Thyroid gland (tissue), 4 donors: ENCODE data around the gene STOML3. TPM values are rescaled to one million over a fixed set of nuclear protein-coding genes. Genes with fewer than 3 reads are reported as not detected.

Experiments
- DNase-seq, 2 donors: peaks; one replicate each; pipeline ENCODE4 v3.0.0-alpha.2; 2019
- H3K27ac ChIP-seq, 3 donors: fragments of 200-600 bp; sonication (generic); 1 replicate in 2 of 3; 2 replicates in 1 of 3; pipeline ENCODE4 v1.5.1; 2016 to 2019; ENCODE audit warnings: mild to moderate bottlenecking in 1 of 3, moderate library complexity in 1 of 3
- H3K27me3 ChIP-seq: fragments of 200-600 bp; sonication (generic); one replicate; pipeline ENCODE4 v1.5.1; 2019
- H3K36me3 ChIP-seq, 2 donors: fragments of 200-600 bp; sonication (generic); one replicate each; pipeline ENCODE4 v1.5.1; 2016 to 2019
- H3K4me1 ChIP-seq, 2 donors: fragments of 200-600 bp; sonication (generic); one replicate each; pipeline ENCODE4 v1.5.1; 2017 to 2019
- H3K4me3 ChIP-seq, 3 donors: fragments of 200-600 bp; sonication (generic); replicated peaks in 1 of 3; 1 replicate in 2 of 3; 2 replicates in 1 of 3; pipeline ENCODE4 v1.5.1; 2016; ENCODE audit warnings: mild to moderate bottlenecking in 1 of 3
- H3K9me3 ChIP-seq: fragments of 200-600 bp; sonication (generic); one replicate; pipeline ENCODE4 v1.5.1; 2017
- POLR2A ChIP-seq, 2 donors: fragments of 450-650 bp; IDR thresholded peaks; one replicate each; pipeline ENCODE4 v1.6.1; 2017; ENCODE audit warnings: antibody characterized with exemption in 2 of 2, mild to moderate bottlenecking in 2 of 2, moderate library complexity in 1 of 2
- WGBS, 2 donors: methylation state at CpG; one replicate each; pipeline ENCODE4 v1.1.5; 2017; 5-methylcytosine and 5-hydroxymethylcytosine counted together
- intact Hi-C: fragments of 100-400 bp; cut with DNase I; formaldehyde crosslinking; loops from one replicate; pipeline ENCODE4 v1.15.1; 2023
- total RNA-seq, 4 donors: library from RNA; depleted of rRNA; stranded (reverse); fragments of >200 nt; gene quantifications; one replicate each; pipeline ENCODE4 v1.2.3, GENCODE V29; 2016
- TF ChIP-seq, protein P1 (sequence below), 6 experiments: fragments of 200-600 bp in 3 of 6; fragments of 450-650 bp in 3 of 6; sonication (generic) in 3 of 6; IDR thresholded peaks; one replicate each; pipeline ENCODE4 v1.5.1; 2016 to 2019; ENCODE audit warnings: antibody characterized with exemption in 6 of 6, mild to moderate bottlenecking in 2 of 6, inconsistent platforms in 1 of 6, moderate library complexity in 1 of 6

The STOML3 gene
- total RNA-seq, 4 donors from 2014 or later: not detected

DNA sequence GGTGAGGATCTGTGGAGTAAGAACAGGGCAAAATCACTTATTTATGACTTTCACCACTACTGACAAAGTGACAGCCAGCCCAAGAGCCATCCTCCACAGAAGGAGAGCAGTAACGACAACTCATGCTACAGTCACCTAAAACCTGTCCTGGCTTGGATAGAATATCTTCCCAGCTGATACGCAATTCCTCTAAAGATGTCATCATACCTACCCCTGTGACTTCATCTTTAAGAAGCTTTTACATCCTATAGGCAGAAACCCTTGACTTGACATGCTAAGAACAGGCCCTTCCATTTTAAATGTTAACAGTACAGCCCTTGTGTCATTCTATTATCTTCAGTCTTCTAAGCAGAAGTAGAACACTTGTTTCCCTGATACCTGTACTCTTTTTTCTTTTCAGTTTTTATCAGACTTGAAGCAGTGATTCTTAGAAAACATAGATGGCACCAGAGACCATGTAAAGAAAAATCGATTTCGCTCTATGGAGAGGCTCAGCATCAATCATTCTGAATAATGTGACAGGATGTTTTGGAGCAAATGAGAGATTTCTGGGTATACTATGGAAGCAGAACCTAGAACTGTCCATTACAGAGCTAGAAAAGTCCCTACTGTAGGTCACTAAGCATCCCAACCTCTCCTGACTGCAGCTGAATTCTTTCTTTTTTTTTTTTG lies 20.1 kb downstream of the STOML3 start:
- TF ChIP-seq POLR2A (IDR thresholded peaks at IDR 0.05): no peak
- TF ChIP-seq, protein P1, sequence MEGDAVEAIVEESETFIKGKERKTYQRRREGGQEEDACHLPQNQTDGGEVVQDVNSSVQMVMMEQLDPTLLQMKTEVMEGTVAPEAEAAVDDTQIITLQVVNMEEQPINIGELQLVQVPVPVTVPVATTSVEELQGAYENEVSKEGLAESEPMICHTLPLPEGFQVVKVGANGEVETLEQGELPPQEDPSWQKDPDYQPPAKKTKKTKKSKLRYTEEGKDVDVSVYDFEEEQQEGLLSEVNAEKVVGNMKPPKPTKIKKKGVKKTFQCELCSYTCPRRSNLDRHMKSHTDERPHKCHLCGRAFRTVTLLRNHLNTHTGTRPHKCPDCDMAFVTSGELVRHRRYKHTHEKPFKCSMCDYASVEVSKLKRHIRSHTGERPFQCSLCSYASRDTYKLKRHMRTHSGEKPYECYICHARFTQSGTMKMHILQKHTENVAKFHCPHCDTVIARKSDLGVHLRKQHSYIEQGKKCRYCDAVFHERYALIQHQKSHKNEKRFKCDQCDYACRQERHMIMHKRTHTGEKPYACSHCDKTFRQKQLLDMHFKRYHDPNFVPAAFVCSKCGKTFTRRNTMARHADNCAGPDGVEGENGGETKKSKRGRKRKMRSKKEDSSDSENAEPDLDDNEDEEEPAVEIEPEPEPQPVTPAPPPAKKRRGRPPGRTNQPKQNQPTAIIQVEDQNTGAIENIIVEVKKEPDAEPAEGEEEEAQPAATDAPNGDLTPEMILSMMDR (IDR thresholded peaks at IDR 0.05): no peak
- no peak for DNase-seq
- 92 to 93% methylated on average over 4 of the region's 4 CpGs for WGBS, 2 donors
- Histone ChIP-seq H3K27me3 (no peaks in the 10 kb centered on the region), H3K4me3 (no peak overlapping the region), H3K4me1 (no peaks in the 10 kb centered on the region), H3K9me3 (no peaks in the 10 kb centered on the region), H3K27ac (no peak overlapping the region), H3K36me3 (no peaks in the 10 kb centered on the region)
- intact Hi-C loops: no loop called here

DNA sequence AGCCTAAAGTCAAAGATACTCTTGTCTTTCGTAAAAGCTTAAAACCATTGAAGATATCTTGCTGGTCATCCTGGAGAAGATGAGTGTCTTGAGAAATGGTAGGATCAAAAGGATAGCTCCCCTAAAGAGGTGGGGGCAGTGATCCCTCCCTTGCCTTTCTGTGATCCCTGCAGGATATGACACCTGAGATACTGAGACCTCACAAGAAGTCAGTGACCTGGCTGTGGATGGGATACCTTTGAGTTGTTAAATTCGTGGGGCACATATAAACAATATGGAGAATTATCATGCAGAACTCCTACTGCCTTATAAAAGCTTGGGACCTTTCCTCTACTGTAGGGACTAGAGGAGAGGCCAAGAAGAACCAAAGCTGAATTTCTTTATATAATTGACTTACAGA lies 21.4 kb downstream of the STOML3 start:
- TF ChIP-seq, protein P1 (IDR thresholded peaks at IDR 0.05): no peak
- TF ChIP-seq POLR2A (IDR thresholded peaks at IDR 0.05): no peak
- 69 to 70% methylated on average over 2 of the region's 2 CpGs for WGBS, 2 donors
- H3K4me1 ChIP-seq: no peaks in the 10 kb centered on the region
- no peaks in the 10 kb centered on the region for H3K36me3 ChIP-seq
- no peak overlapping the region for H3K27ac ChIP-seq
- DNase-seq: no peak
- intact Hi-C loops: no loop called here
- H3K4me3 ChIP-seq: no peak overlapping the region
- H3K27me3 ChIP-seq: no peaks in the 10 kb centered on the region
- H3K9me3 ChIP-seq: no peaks in the 10 kb centered on the region

DNA sequence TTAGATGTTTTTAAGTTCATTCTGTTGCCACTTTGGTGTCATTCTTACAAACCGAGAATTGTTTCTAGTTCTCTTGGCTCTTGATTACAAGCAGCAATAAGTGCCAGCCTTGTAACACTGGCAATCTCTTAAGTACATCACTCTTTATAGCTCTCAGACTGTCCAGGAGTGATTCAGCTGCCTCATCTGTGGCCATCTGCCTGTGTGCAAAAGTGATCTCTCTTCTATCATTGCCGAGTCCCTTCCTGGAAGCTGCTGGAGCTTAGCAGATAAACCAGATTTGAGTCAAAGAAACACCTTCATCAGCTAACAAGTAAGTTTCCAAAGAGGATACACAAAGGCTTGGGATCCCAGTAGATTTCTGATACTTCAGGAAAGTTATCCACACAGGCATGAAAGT lies 23.2 kb downstream of the STOML3 start:
- H3K4me3 ChIP-seq: no peak overlapping the region
- TF ChIP-seq, protein P1 (IDR thresholded peaks at IDR 0.05): no peak
- TF ChIP-seq POLR2A (IDR thresholded peaks at IDR 0.05): no peak
- intact Hi-C loops: no loop called here
- no peak overlapping the region for H3K27ac ChIP-seq
- WGBS, 2 donors: 37 to 45% methylated on average over 2 of the region's 2 CpGs
- H3K36me3 ChIP-seq: no peaks in the 10 kb centered on the region
- H3K9me3 ChIP-seq: no peaks in the 10 kb centered on the region
- DNase-seq: no peak
- no peaks in the 10 kb centered on the region for H3K27me3 ChIP-seq
- H3K4me1 ChIP-seq: no peaks in the 10 kb centered on the region

DNA sequence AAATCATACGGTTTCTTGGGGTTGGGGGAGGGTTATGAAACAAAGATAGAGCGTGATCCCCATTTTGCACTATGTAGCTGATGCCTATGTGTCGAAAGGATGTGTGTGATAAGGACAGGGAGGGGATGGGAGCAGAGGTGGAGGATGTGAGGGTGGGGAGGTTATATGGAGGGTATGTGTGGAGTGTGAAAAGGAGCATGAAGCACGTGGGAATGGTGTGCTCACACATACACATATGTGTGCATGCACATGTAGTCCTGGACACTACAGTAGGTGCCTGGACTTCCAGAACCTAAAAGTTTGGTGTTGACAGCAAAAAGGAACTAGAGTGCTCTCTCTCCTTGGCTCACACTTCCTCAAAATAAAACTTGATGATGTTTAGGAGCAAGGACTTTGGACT lies 25.4 kb downstream of the STOML3 start:
- no peak overlapping the region for H3K4me3 ChIP-seq
- DNase-seq: no peak
- no peaks in the 10 kb centered on the region for H3K9me3 ChIP-seq
- no peak overlapping the region for H3K27ac ChIP-seq
- H3K4me1 ChIP-seq: no peaks in the 10 kb centered on the region
- intact Hi-C loops: no loop called here
- 86 to 88% methylated on average over 4 of the region's 4 CpGs for WGBS, 2 donors
- TF ChIP-seq, protein P1 (IDR thresholded peaks at IDR 0.05): no peak
- no peak for TF ChIP-seq POLR2A (IDR thresholded peaks at IDR 0.05)
- no peaks in the 10 kb centered on the region for H3K36me3 ChIP-seq
- H3K27me3 ChIP-seq: no peaks in the 10 kb centered on the region

DNA sequence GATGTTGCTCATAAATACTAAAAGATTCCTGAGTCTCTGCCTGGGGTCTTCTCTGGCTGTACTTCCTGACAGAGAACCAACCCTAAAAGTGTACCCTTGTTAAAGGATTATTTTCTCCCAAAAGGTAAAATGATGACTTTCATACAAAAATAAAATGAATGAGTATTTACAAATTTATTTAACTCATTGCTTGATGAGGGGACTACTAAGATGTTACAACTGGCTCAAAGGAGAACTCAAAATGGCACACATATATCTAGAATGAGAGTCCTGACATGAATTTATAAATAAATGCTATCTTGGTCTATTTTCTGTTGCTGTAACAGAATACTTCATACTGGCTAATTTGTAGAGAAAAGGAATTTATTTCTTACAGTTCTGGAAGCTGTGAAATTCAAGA lies 30.5 kb downstream of the STOML3 start:
- H3K4me3 ChIP-seq: no peak overlapping the region
- TF ChIP-seq, protein P1 (IDR thresholded peaks at IDR 0.05): no peak
- TF ChIP-seq POLR2A (IDR thresholded peaks at IDR 0.05): no peak
- no peak overlapping the region for H3K27ac ChIP-seq
- H3K36me3 ChIP-seq: no peaks in the 10 kb centered on the region
- no peaks in the 10 kb centered on the region for H3K9me3 ChIP-seq
- no peaks in the 10 kb centered on the region for H3K4me1 ChIP-seq
- no peak for DNase-seq
- intact Hi-C loops: no loop called here
- H3K27me3 ChIP-seq: no peaks in the 10 kb centered on the region
